ENCODE measurements around the gene CTPS1. TPM values are rescaled to one million over a fixed set of nuclear protein-coding genes. Genes with fewer than 3 reads are reported as not detected.

Gene CTPS1
- total RNA-seq, 1 experiment from 2014 or later = 91.9 TPM

GRCh38 chr1:40939320-40940059 is 40.0 kb upstream of the CTPS1 start:
- H3K4me1 ChIP-seq (replicated peaks; ENCODE audit: insufficient read depth) = peaks cover 13% of the 10 kb centered on the region
- H2AFZ ChIP-seq = no peak overlapping the region
- ChIA-PET POLR2A (ENCODE audit: unreplicated experiment) (interaction anchor here (0.7 kb wide), 1 partner anchor 952 kb away, joined by 7 read pairs; no protein-coding TSS in a partner anchor), CTCF (interaction anchor here (0.7 kb wide), 2 partner anchors 18 to 22 kb away, joined by 8 to 10 read pairs; no protein-coding TSS in a partner anchor)
- no peak for TF ChIP-seq EZH2 (IDR thresholded peaks at IDR 0.05; ENCODE audit: low read depth)
- TF ChIP-seq, protein P1, sequence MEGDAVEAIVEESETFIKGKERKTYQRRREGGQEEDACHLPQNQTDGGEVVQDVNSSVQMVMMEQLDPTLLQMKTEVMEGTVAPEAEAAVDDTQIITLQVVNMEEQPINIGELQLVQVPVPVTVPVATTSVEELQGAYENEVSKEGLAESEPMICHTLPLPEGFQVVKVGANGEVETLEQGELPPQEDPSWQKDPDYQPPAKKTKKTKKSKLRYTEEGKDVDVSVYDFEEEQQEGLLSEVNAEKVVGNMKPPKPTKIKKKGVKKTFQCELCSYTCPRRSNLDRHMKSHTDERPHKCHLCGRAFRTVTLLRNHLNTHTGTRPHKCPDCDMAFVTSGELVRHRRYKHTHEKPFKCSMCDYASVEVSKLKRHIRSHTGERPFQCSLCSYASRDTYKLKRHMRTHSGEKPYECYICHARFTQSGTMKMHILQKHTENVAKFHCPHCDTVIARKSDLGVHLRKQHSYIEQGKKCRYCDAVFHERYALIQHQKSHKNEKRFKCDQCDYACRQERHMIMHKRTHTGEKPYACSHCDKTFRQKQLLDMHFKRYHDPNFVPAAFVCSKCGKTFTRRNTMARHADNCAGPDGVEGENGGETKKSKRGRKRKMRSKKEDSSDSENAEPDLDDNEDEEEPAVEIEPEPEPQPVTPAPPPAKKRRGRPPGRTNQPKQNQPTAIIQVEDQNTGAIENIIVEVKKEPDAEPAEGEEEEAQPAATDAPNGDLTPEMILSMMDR (conservative IDR thresholded peaks at IDR 0.05) = no peak
- DNase-seq = no peak
- no peaks in the 10 kb centered on the region for H4K20me1 ChIP-seq (ENCODE audit: insufficient read depth)
- H3F3A ChIP-seq (ENCODE audit: insufficient read depth, low read depth) = peaks cover 8% of the 10 kb centered on the region; the same call in 1 of the 2 replicates
- no peaks in the 10 kb centered on the region for H3K36me3 ChIP-seq (ENCODE audit: low read depth)
- intact Hi-C loops (cut with micrococcal nuclease; ENCODE audit: unreplicated experiment) = no loop called here
- H3K4me3 ChIP-seq = no peak overlapping the region
- 0 out of 2 replicates have a peak overlapping the region, but pooled peaks have one; percentile 8 for H3K4me2 ChIP-seq
- H3K27me3 ChIP-seq (ENCODE audit: insufficient read depth, low read depth) = no peaks in the 10 kb centered on the region
- H3K9me2 ChIP-seq (ENCODE audit: insufficient read depth) = no peaks in the 10 kb centered on the region
- H3K9me3 ChIP-seq (ENCODE audit: insufficient read depth, low read depth) = no peaks in the 10 kb centered on the region
- H3K79me2 ChIP-seq (ENCODE audit: low read depth) = no peaks in the 10 kb centered on the region
- no peak overlapping the region for H3K27ac ChIP-seq
- BruUV-seq (replicated peaks) = no TSS peak

DNA sequence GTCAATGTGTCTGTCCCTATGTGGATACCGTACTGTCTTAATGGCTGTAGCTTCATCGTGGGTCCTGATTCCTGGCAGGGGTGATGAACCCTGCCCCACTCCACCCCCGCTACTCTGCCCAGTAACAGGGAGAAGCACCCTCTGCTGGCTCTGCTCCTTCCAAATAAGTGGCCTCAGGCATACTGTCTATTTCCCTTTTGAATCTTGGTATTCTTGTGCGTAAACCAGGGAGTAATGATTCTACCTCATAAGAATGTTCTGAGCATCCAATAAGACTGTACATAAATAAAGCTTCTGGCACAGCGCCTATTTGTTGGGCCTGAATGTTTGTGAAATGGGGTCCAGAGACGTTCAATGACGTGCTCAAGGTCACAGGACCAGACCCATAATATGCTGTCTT is 35.2 kb upstream of the CTPS1 start:
- Histone ChIP-seq H3K27ac (no peak overlapping the region), H3K9me3 (ENCODE audit: insufficient read depth, low read depth) (no peaks in the 10 kb centered on the region), H3K27me3 (ENCODE audit: insufficient read depth, low read depth) (no peaks in the 10 kb centered on the region), H2AFZ (no peak overlapping the region), H3K36me3 (ENCODE audit: low read depth) (no peaks in the 10 kb centered on the region), H3K9me2 (ENCODE audit: insufficient read depth) (no peaks in the 10 kb centered on the region), H4K20me1 (ENCODE audit: insufficient read depth) (no peaks in the 10 kb centered on the region), H3K4me2 (0 out of 2 replicates have a peak overlapping the region, but pooled peaks have one; percentile 30), H3F3A (ENCODE audit: insufficient read depth, low read depth) (peaks cover 11% of the 10 kb centered on the region; the same call in 1 of the 2 replicates), H3K4me1 (replicated peaks; ENCODE audit: insufficient read depth) (peaks cover 32% of the 10 kb centered on the region), H3K4me3 (no peak overlapping the region), H3K79me2 (ENCODE audit: low read depth) (no peaks in the 10 kb centered on the region)
- CTCF ChIA-PET = interaction anchor here (0.7 kb wide), 2 partner anchors 10 to 20 kb away, joined by 3 to 9 read pairs; no protein-coding TSS in a partner anchor
- no TSS peak for BruUV-seq (replicated peaks)
- peak; percentile 53 to 60 for DNase-seq
- intact Hi-C loops (cut with micrococcal nuclease; ENCODE audit: unreplicated experiment) = no loop called here
- TF ChIP-seq, protein P1 (conservative IDR thresholded peaks at IDR 0.05) = no peak
- TF ChIP-seq EZH2 (IDR thresholded peaks at IDR 0.05; ENCODE audit: low read depth) = no peak
- POLR2A ChIA-PET (ENCODE audit: unreplicated experiment) = interaction anchor here (0.5 to 0.7 kb wide), 2 partner anchors 82 to 86 kb away, joined by 4 read pairs; partner anchors contain the start of gene CITED4

GRCh38 chr1:40944841-40945430 is 34.6 kb upstream of the CTPS1 start:
- Histone ChIP-seq H3K9me2 (ENCODE audit: insufficient read depth) (no peaks in the 10 kb centered on the region), H4K20me1 (ENCODE audit: insufficient read depth) (no peaks in the 10 kb centered on the region), H3K4me3 (no peak overlapping the region), H3K9me3 (ENCODE audit: insufficient read depth, low read depth) (no peaks in the 10 kb centered on the region), H2AFZ (no peak overlapping the region), H3K4me2 (no peak overlapping the region), H3K36me3 (ENCODE audit: low read depth) (no peaks in the 10 kb centered on the region), H3F3A (ENCODE audit: insufficient read depth, low read depth) (peaks cover 7% of the 10 kb centered on the region; the same call in 1 of the 2 replicates), H3K27ac (no peak overlapping the region), H3K79me2 (ENCODE audit: low read depth) (no peaks in the 10 kb centered on the region), H3K4me1 (replicated peaks; ENCODE audit: insufficient read depth) (peaks cover 27% of the 10 kb centered on the region), H3K27me3 (ENCODE audit: insufficient read depth, low read depth) (no peaks in the 10 kb centered on the region)
- POLR2A ChIA-PET (ENCODE audit: unreplicated experiment) = interaction anchor here (0.7 kb wide), 1 partner anchor 81 kb away, joined by 10 read pairs; no protein-coding TSS in a partner anchor
- CTCF ChIA-PET = interaction anchor here (0.7 to 0.8 kb wide), 4 partner anchors 9 to 83 kb away, joined by 3 to 9 read pairs (median 4); partner anchors contain the start of gene CITED4
- intact Hi-C loops (cut with micrococcal nuclease; ENCODE audit: unreplicated experiment) = loop anchor here (5.0 kb wide), 1 partner anchor 353 kb away; no protein-coding TSS in a partner anchor
- no peak for DNase-seq
- TF ChIP-seq EZH2 (IDR thresholded peaks at IDR 0.05; ENCODE audit: low read depth) = no peak
- BruUV-seq (replicated peaks) = no TSS peak
